GM06990 (cell line): ENCODE data around the gene VAT1L.

ENCODE experiments used
- DNase-seq: peaks from one replicate; pipeline ENCODE4 v3.0.0-alpha.2; 2011; ENCODE audit not compliant: insufficient read length; ENCODE audit errors: extremely low read depth
- H3K27me3 ChIP-seq: replicated peaks from 2 replicates; pipeline ENCODE4 v1.6.0; 2011; ENCODE audit warnings: low read length; ENCODE audit not compliant: control insufficient read depth, insufficient read depth
- H3K36me3 ChIP-seq: 2 replicates; pipeline ENCODE4 v1.5.1; 2011; ENCODE audit warnings: low read length; ENCODE audit not compliant: control insufficient read depth, insufficient read depth
- H3K4me3 ChIP-seq: replicated peaks from 2 replicates; pipeline ENCODE4 v1.5.1; 2011; ENCODE audit warnings: low read depth, mild to moderate bottlenecking, control low read depth, low read length
- CTCF ChIP-seq: IDR thresholded peaks from 2 replicates; pipeline ENCODE4 v1.5.1; 2011; ENCODE audit warnings: low read length, control low read depth, mild to moderate bottlenecking, inconsistent platforms; ENCODE audit not compliant: insufficient read depth, poor library complexity, severe bottlenecking

VAT1L gene

GRCh38 chr16:77962689-77963088, 174.3 kb downstream of the VAT1L start:
- TF ChIP-seq CTCF, result no peak
- no peak for DNase-seq
- no peaks in the 10 kb centered on the region for H3K36me3 ChIP-seq

GRCh38 chr16:77963185-77964044, 175.1 kb downstream of the VAT1L start:
- DNase-seq, result peak; percentile 58
- H3K4me3 ChIP-seq, result peak overlapping the region; percentile 34
- TF ChIP-seq CTCF, result no peak
- H3K36me3 ChIP-seq, result no peaks in the 10 kb centered on the region
- no peaks in the 10 kb centered on the region for H3K27me3 ChIP-seq

More at GRCh38 chr16:77962689-77963088, 174.3 kb downstream of the VAT1L start:
- no peak overlapping the region for H3K4me3 ChIP-seq
- no peaks in the 10 kb centered on the region for H3K27me3 ChIP-seq

- no peaks in the 10 kb centered on the region for H3K36me3 ChIP-seq
- TF ChIP-seq CTCF, result no peak
- no peak for DNase-seq
- H3K4me3 ChIP-seq, result no peak overlapping the region
- H3K27me3 ChIP-seq, result no peaks in the 10 kb centered on the region
Measured at GRCh38 chr16:77965346-77965745, 177.0 kb downstream of the VAT1L start.

- no peak overlapping the region for H3K4me3 ChIP-seq
- TF ChIP-seq CTCF, result no peak
- no peak for DNase-seq
- no peaks in the 10 kb centered on the region for H3K27me3 ChIP-seq
- no peaks in the 10 kb centered on the region for H3K36me3 ChIP-seq
Measured at GRCh38 chr16:77967054-77967904, 178.9 kb downstream of the VAT1L start.

- TF ChIP-seq CTCF, result no peak
- no peaks in the 10 kb centered on the region; the same call in 1 of the 2 replicates for H3K27me3 ChIP-seq
Measured at GRCh38 chr16:77969861-77970260, 181.5 kb downstream of the VAT1L start.

More at GRCh38 chr16:77969861-77970260, 181.5 kb downstream of the VAT1L start:
- Histone ChIP-seq H3K4me3 (no peak overlapping the region), H3K36me3 (no peaks in the 10 kb centered on the region)
- no peak for DNase-seq
